GM06990 (cell line): ENCODE results near the gene LIPC.

Source experiments
- DNase-seq: peaks from one replicate; pipeline ENCODE4 v3.0.0-alpha.2; 2011; ENCODE audit not compliant: insufficient read length; ENCODE audit errors: extremely low read depth
- H3K27me3 ChIP-seq: replicated peaks from 2 replicates; pipeline ENCODE4 v1.6.0; 2011; ENCODE audit warnings: low read length; ENCODE audit not compliant: control insufficient read depth, insufficient read depth
- H3K36me3 ChIP-seq: 2 replicates; pipeline ENCODE4 v1.5.1; 2011; ENCODE audit warnings: low read length; ENCODE audit not compliant: control insufficient read depth, insufficient read depth
- H3K4me3 ChIP-seq: replicated peaks from 2 replicates; pipeline ENCODE4 v1.5.1; 2011; ENCODE audit warnings: low read depth, mild to moderate bottlenecking, control low read depth, low read length
- CTCF ChIP-seq: IDR thresholded peaks from 2 replicates; pipeline ENCODE4 v1.5.1; 2011; ENCODE audit warnings: low read length, control low read depth, mild to moderate bottlenecking, inconsistent platforms; ENCODE audit not compliant: insufficient read depth, poor library complexity, severe bottlenecking

Gene LIPC

GRCh38 chr15:58465866-58466517 lies 34.2 kb downstream of the LIPC start:
- no peak for TF ChIP-seq CTCF
- Histone ChIP-seq H3K36me3 (no peaks in the 10 kb centered on the region), H3K27me3 (no peaks in the 10 kb centered on the region), H3K4me3 (no peak overlapping the region)
- no peak for DNase-seq

GRCh38 chr15:58466566-58466965 lies 34.8 kb downstream of the LIPC start:
- H3K27me3 ChIP-seq = no peaks in the 10 kb centered on the region
- H3K4me3 ChIP-seq = no peak overlapping the region
- H3K36me3 ChIP-seq = no peaks in the 10 kb centered on the region
- no peak for TF ChIP-seq CTCF
- DNase-seq = no peak

- DNase-seq = no peak
Measured at GRCh38 chr15:58467121-58467721, 35.4 kb downstream of the LIPC start.

GRCh38 chr15:58467722-58468423 lies 36.1 kb downstream of the LIPC start:
- Histone ChIP-seq H3K36me3 (no peaks in the 10 kb centered on the region), H3K4me3 (no peak overlapping the region), H3K27me3 (no peaks in the 10 kb centered on the region)
- DNase-seq = no peak
- no peak for TF ChIP-seq CTCF

More at GRCh38 chr15:58467121-58467721, 35.4 kb downstream of the LIPC start:
- no peak overlapping the region for H3K4me3 ChIP-seq
- H3K27me3 ChIP-seq = no peaks in the 10 kb centered on the region
- H3K36me3 ChIP-seq = no peaks in the 10 kb centered on the region
- TF ChIP-seq CTCF = no peak

GRCh38 chr15:58469432-58470353 lies 37.9 kb downstream of the LIPC start:
- Histone ChIP-seq H3K27me3 (no peaks in the 10 kb centered on the region), H3K36me3 (no peaks in the 10 kb centered on the region), H3K4me3 (no peak overlapping the region)
- no peak for TF ChIP-seq CTCF
- no peak for DNase-seq
